ENCODE measurements around the gene SLC8A1. TPM values are rescaled to one million over a fixed set of nuclear protein-coding genes. Genes with fewer than 3 reads are reported as not detected.

SLC8A1 gene
- total RNA-seq, 1 donor from 2014 or later: 1.9 TPM

DNA sequence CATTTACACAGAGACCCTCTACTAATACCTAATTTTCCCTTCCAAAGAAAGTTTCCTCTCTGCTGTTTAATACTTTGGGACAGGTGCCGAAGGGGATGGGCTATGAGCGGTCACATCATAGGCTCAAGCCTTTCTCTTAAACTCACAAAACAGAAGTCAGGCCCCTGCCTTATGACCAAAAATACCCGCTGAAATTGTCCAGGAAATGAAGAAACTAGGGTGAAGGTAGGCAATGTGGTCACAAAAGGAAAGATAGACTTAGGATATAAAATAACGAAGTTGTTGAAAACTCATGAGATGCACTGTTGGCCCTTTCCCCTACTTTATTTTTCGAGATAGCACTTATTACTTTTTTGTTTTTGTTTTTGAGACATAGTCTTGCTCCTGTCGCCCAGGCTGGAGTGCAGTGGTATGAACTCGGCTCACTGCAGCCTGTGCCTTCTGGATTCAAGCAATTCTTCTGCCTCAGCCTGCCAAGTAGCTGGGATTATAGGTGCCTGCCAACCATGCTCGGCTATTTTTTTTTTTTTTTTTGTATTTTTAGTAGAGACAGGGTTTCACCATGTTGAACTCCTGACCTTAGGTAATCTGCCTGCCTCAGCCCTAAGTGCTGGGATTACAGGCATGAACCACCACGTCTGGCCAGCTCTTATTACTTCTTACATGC lies 16.3 kb downstream of the SLC8A1 start:
- H3K9me3 Mint-ChIP-seq (ENCODE audit: unreplicated experiment): peaks cover 9% of the 10 kb centered on the region
- H3K36me3 Mint-ChIP-seq (ENCODE audit: unreplicated experiment): no peaks in the 10 kb centered on the region
- no peak for TF ChIP-seq CTCF (IDR thresholded peaks at IDR 0.05; ENCODE audit: partially characterized antibody, unreplicated experiment)
- no peak overlapping the region for H3K4me3 Mint-ChIP-seq (ENCODE audit: unreplicated experiment)
- peaks cover 19% of the 10 kb centered on the region for H3K4me1 Mint-ChIP-seq (ENCODE audit: low read depth, unreplicated experiment)
- no peak overlapping the region for H3K27ac Mint-ChIP-seq (ENCODE audit: unreplicated experiment)
- no peak for DNase-seq
- peaks cover 3% of the 10 kb centered on the region for H3K27me3 Mint-ChIP-seq (ENCODE audit: unreplicated experiment)

DNA sequence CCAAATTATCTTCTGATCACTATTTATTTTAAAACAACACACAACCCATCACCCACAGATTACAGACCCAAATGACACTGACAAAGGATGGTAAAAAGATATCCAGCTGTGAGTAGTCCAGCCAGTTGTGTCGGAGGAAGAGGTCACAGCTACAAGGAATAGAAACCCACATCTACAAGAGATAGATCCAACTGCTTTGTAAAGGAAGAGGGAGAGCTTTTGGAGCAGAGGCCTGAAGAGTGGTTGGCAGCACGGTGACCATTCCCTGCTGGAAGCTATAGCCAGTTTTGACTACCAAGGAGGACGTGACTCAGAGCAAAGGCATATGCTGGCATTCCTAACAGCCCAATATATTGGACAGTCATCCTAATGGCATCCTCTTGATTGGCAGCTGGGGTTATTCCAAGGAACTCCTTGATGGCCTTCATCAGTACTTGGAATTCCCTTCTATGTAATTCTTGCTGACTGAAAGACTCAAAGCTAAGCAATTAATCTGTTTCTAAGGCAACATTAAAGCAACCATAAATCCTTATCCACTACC lies 17.1 kb downstream of the SLC8A1 start:
- no peak for DNase-seq
- TF ChIP-seq CTCF (IDR thresholded peaks at IDR 0.05; ENCODE audit: partially characterized antibody, unreplicated experiment): no peak

DNA sequence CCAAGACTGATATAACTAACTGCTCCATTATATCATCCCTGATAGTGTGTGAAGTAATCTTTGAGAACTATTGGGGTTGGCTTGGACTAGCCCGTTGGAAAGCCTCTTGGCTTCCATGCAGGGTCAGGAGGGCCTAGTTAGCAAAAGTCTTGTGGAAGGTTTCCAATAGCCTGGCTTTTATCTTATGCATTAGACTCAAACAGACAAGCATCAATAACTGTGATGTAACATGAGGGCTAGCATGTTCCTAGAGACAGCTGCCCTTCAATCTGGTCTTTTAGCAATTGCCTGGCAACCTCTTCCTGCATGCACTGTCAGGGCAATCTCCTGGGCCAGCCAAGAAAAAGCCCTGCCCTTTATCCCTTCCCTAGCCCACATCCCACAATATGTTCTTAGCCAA lies 18.2 kb downstream of the SLC8A1 start:
- peak overlapping the region; percentile 45 for H3K4me3 Mint-ChIP-seq (ENCODE audit: unreplicated experiment)
- TF ChIP-seq CTCF (IDR thresholded peaks at IDR 0.05; ENCODE audit: partially characterized antibody, unreplicated experiment): no peak
- H3K9me3 Mint-ChIP-seq (ENCODE audit: unreplicated experiment): peaks cover 9% of the 10 kb centered on the region
- peak overlapping the region; percentile 76 for H3K27ac Mint-ChIP-seq (ENCODE audit: unreplicated experiment)
- peak; percentile 19 for DNase-seq
- no peaks in the 10 kb centered on the region for H3K36me3 Mint-ChIP-seq (ENCODE audit: unreplicated experiment)
- peaks cover 3% of the 10 kb centered on the region for H3K27me3 Mint-ChIP-seq (ENCODE audit: unreplicated experiment)
- H3K4me1 Mint-ChIP-seq (ENCODE audit: low read depth, unreplicated experiment): peaks cover 19% of the 10 kb centered on the region

More for the DNA sequence above, 17.1 kb downstream of the SLC8A1 start:
- Mint-ChIP-seq H3K36me3 (ENCODE audit: unreplicated experiment) (no peaks in the 10 kb centered on the region), H3K4me1 (ENCODE audit: low read depth, unreplicated experiment) (peaks cover 19% of the 10 kb centered on the region), H3K9me3 (ENCODE audit: unreplicated experiment) (peaks cover 9% of the 10 kb centered on the region), H3K4me3 (ENCODE audit: unreplicated experiment) (no peak overlapping the region), H3K27me3 (ENCODE audit: unreplicated experiment) (peaks cover 3% of the 10 kb centered on the region), H3K27ac (ENCODE audit: unreplicated experiment) (no peak overlapping the region)

- TF ChIP-seq CTCF (IDR thresholded peaks at IDR 0.05; ENCODE audit: partially characterized antibody, unreplicated experiment): no peak
- H3K9me3 Mint-ChIP-seq (ENCODE audit: unreplicated experiment): peaks cover 9% of the 10 kb centered on the region
- peaks cover 3% of the 10 kb centered on the region for H3K27me3 Mint-ChIP-seq (ENCODE audit: unreplicated experiment)
- H3K27ac Mint-ChIP-seq (ENCODE audit: unreplicated experiment): peak overlapping the region; percentile 56
- no peak for DNase-seq
- H3K36me3 Mint-ChIP-seq (ENCODE audit: unreplicated experiment): no peaks in the 10 kb centered on the region
- no peak overlapping the region for H3K4me3 Mint-ChIP-seq (ENCODE audit: unreplicated experiment)
- peaks cover 19% of the 10 kb centered on the region for H3K4me1 Mint-ChIP-seq (ENCODE audit: low read depth, unreplicated experiment)
These were observed 18.9 kb downstream of the SLC8A1 start for GRCh38 chr2:40432921-40433483.

GRCh38 chr2:40431600-40431955 lies 20.3 kb downstream of the SLC8A1 start:
- Mint-ChIP-seq H3K9me3 (ENCODE audit: unreplicated experiment) (peaks cover 9% of the 10 kb centered on the region), H3K27me3 (ENCODE audit: unreplicated experiment) (peaks cover 3% of the 10 kb centered on the region), H3K27ac (ENCODE audit: unreplicated experiment) (no peak overlapping the region), H3K4me3 (ENCODE audit: unreplicated experiment) (no peak overlapping the region), H3K36me3 (ENCODE audit: unreplicated experiment) (no peaks in the 10 kb centered on the region), H3K4me1 (ENCODE audit: low read depth, unreplicated experiment) (peaks cover 19% of the 10 kb centered on the region)
- no peak for DNase-seq
- TF ChIP-seq CTCF (IDR thresholded peaks at IDR 0.05; ENCODE audit: partially characterized antibody, unreplicated experiment): no peak
